OCI-LY7 (cell line): Measurements from ENCODE around the gene GTF2H2.
A peak's percentile ranks its signal among the peaks of the same experiment; 100 is the strongest.

Experiments
- EZH2phosphoT487 ChIP-seq: fragments of 200-600 bp; sonication (generic); IDR thresholded peaks from 2 replicates; pipeline ENCODE4 v1.6.1; 2018; ENCODE audit warnings: low read depth, borderline replicate concordance, mild to moderate bottlenecking, mixed run types, antibody characterized with exemption, low read length, moderate library complexity, mixed read lengths
- TF ChIP-seq, protein P1 (sequence below): fragments of 200-600 bp; sonication (generic); conservative IDR thresholded peaks from 2 replicates; pipeline ENCODE4 v1.5.1; 2014; ENCODE audit warnings: mild to moderate bottlenecking, antibody characterized with exemption, low read length, moderate library complexity, mixed read lengths

DNA sequence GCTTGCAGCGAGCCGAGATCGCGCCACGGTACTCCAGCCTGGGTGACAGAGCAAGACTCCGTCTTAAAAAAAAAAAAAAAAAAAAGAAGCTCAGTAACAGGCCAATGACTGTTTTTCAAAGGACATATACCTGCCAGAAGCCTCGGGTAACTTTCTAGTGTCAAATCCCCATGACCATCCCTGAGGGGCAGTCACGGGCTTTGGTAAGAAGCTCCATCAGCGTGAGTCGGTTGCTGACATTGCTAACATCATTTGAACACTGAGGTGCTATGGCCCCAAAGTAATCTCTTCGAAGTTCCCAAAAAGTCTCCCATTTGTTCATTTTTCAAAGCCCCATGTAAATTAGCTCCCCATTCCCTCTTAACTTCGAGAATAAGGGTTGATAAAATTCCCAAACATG lies 53.9 kb downstream of the GTF2H2 start:
- TF ChIP-seq, protein P1, sequence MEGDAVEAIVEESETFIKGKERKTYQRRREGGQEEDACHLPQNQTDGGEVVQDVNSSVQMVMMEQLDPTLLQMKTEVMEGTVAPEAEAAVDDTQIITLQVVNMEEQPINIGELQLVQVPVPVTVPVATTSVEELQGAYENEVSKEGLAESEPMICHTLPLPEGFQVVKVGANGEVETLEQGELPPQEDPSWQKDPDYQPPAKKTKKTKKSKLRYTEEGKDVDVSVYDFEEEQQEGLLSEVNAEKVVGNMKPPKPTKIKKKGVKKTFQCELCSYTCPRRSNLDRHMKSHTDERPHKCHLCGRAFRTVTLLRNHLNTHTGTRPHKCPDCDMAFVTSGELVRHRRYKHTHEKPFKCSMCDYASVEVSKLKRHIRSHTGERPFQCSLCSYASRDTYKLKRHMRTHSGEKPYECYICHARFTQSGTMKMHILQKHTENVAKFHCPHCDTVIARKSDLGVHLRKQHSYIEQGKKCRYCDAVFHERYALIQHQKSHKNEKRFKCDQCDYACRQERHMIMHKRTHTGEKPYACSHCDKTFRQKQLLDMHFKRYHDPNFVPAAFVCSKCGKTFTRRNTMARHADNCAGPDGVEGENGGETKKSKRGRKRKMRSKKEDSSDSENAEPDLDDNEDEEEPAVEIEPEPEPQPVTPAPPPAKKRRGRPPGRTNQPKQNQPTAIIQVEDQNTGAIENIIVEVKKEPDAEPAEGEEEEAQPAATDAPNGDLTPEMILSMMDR = 0 out of 2 replicates have a peak, but pooled peaks have one; percentile 20
- no peak for TF ChIP-seq EZH2phosphoT487
